ENCODE results near the gene RNASE13.

The RNASE13 gene

DNA sequence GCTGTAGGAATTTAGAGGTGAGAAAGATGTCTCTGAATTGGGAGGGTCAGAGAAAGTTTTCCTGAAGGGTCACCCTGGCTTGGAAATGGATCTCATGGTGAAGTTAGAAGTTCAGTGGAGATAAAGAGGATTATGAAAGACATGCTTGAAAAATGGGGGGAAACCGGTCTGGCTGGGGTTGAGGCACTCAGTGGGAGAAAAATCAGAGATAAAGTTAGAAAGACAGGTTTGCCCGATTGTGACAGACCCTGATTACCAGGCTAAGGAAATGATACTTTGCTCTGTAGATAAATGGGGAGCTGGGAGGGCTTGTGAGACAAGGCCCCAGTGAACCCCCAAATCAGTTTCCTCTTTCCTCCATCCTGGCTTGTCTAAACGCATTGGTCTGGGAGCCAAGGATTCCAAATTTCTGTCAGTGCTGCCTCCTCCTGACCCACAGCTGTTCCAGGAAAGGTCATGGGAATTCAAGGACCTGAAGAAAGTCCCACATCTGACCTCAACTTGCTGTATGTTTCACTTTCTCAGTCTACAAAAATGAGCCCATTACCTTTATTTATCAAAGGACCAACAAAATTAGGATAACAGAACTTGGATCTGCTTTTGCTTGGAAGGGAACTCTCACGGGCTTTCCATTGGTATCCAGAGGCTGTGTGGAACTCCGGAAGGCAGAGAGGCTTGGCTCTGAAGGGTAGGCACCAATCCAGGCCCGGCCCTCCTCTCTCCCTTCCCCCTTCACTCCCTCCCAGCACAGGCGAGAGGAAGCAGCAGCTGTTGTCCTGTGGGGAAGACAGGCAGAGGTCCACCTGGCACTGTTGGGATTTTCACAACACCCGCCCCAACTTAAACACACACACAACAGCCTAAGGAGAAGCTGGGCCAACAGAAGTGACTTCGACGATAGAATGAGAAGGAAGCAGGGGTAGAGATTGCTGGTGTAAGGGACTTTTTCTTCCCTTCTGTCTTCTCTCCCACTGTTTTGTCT, 4.1 kb upstream of the RNASE13 start:
- Histone ChIP-seq H3K27ac (no peak overlapping the region), H3K9ac (no peak overlapping the region), H3K4me3 (IDR thresholded peaks at IDR 0.05; ENCODE audit: insufficient read depth, low read depth, low read length) (no peak overlapping the region), H4K20me1 (ENCODE audit: insufficient read depth) (no peaks in the 10 kb centered on the region), H3K4me1 (ENCODE audit: low read depth, poor library complexity, severe bottlenecking) (no peaks in the 10 kb centered on the region), H3K79me2 (ENCODE audit: insufficient read depth, low read depth) (no peaks in the 10 kb centered on the region), H3K36me3 (ENCODE audit: insufficient read depth) (no peaks in the 10 kb centered on the region), H3K27me3 (ENCODE audit: insufficient read depth, low read depth) (no peaks in the 10 kb centered on the region), H3K4me2 (no peak overlapping the region), H2AFZ (ENCODE audit: low read depth) (no peak overlapping the region)
- no peak for TF ChIP-seq CTCF (conservative IDR thresholded peaks at IDR 0.05; ENCODE audit: low read depth, low read length)

DNA sequence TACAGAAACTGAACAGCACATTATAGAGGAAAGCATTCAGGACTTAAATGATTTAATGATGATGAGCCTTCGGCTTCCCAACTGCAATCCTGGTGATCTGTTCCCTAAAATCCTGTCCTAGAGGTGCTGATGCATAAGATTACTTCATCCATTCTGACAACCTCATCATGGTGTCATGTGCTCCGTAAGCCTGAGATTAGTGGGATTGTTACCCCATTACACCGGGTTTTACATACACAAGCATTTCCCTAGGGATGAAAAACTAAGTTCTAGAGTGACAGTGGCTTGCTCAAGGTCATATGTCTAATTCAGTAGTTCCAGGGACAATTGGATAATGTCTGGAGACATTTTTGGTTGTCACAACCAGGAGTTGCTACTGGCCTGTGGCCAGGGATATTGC, 2.5 kb upstream of the RNASE13 start:
- Histone ChIP-seq H3K4me1 (ENCODE audit: low read depth, poor library complexity, severe bottlenecking) (no peaks in the 10 kb centered on the region), H3K4me2 (no peak overlapping the region), H2AFZ (ENCODE audit: low read depth) (no peak overlapping the region), H3K36me3 (ENCODE audit: insufficient read depth) (no peaks in the 10 kb centered on the region), H4K20me1 (ENCODE audit: insufficient read depth) (no peaks in the 10 kb centered on the region), H3K4me3 (IDR thresholded peaks at IDR 0.05; ENCODE audit: insufficient read depth, low read depth, low read length) (no peak overlapping the region), H3K79me2 (ENCODE audit: insufficient read depth, low read depth) (no peaks in the 10 kb centered on the region), H3K27ac (no peak overlapping the region), H3K27me3 (ENCODE audit: insufficient read depth, low read depth) (no peaks in the 10 kb centered on the region), H3K9ac (no peak overlapping the region)
- TF ChIP-seq CTCF (conservative IDR thresholded peaks at IDR 0.05; ENCODE audit: low read depth, low read length) = no peak

DNA sequence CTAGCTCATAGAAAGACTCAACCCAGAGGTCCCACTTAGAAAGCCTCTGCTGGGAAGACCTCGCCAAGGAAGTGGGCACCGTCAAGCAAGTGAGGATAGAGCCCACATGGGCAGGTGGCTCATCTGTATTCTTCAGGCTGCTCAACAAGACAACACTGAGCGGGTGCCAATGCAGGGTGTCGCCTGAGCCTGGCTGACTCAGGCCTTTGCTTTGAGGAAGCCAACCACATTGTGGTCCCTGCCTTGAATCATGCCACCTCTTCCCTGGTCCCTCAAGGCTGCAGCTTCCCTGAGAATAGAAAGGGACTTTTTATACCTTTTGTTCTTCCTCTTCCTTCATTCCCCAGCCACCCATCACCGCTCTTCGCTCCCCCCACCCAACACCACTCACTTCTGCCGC, 2.1 kb upstream of the RNASE13 start:
- H3K27ac ChIP-seq = no peak overlapping the region
- no peak overlapping the region for H3K4me3 ChIP-seq (IDR thresholded peaks at IDR 0.05; ENCODE audit: insufficient read depth, low read depth, low read length)
- H3K4me2 ChIP-seq = no peak overlapping the region
- TF ChIP-seq CTCF (conservative IDR thresholded peaks at IDR 0.05; ENCODE audit: low read depth, low read length) = no peak
- no peak overlapping the region for H2AFZ ChIP-seq (ENCODE audit: low read depth)
- no peaks in the 10 kb centered on the region for H4K20me1 ChIP-seq (ENCODE audit: insufficient read depth)
- H3K79me2 ChIP-seq (ENCODE audit: insufficient read depth, low read depth) = no peaks in the 10 kb centered on the region
- H3K9ac ChIP-seq = no peak overlapping the region
- H3K27me3 ChIP-seq (ENCODE audit: insufficient read depth, low read depth) = no peaks in the 10 kb centered on the region
- no peaks in the 10 kb centered on the region for H3K36me3 ChIP-seq (ENCODE audit: insufficient read depth)
- H3K4me1 ChIP-seq (ENCODE audit: low read depth, poor library complexity, severe bottlenecking) = no peaks in the 10 kb centered on the region

DNA sequence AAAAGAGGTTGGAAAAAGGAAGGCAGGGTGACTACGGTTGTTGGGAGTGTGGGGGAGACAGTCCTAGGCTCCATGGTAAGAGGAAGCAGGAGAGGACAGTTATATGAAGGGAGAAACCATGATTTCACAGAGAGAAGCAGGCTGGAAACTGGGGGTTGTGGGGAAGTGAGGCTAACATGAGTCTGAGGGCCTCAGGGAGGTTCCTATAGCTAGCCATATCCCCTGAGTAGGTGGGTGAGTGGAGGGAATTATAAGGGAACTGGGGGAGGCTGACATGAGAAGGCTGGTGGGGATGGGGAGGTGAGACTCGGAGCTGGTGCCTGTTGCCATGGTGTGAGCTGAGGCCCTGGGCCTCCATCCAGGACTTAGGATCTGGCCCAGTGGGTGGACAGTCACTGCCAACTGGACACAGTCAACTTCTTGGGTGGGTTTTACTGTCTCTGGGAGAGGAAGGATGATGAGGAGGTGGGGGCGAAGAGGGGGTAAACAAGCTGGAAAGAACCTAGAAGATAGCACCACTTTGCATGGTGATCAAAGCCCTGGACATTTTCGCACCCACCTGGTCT, 1.4 kb downstream of the RNASE13 start:
- no peak overlapping the region for H3K4me2 ChIP-seq
- no peaks in the 10 kb centered on the region for H3K36me3 ChIP-seq (ENCODE audit: insufficient read depth)
- H3K4me3 ChIP-seq (IDR thresholded peaks at IDR 0.05; ENCODE audit: insufficient read depth, low read depth, low read length) = no peak overlapping the region
- no peak overlapping the region for H3K9ac ChIP-seq
- no peak for TF ChIP-seq CTCF (conservative IDR thresholded peaks at IDR 0.05; ENCODE audit: low read depth, low read length)
- H2AFZ ChIP-seq (ENCODE audit: low read depth) = no peak overlapping the region
- H4K20me1 ChIP-seq (ENCODE audit: insufficient read depth) = no peaks in the 10 kb centered on the region
- H3K4me1 ChIP-seq (ENCODE audit: low read depth, poor library complexity, severe bottlenecking) = no peaks in the 10 kb centered on the region
- H3K27me3 ChIP-seq (ENCODE audit: insufficient read depth, low read depth) = no peaks in the 10 kb centered on the region
- H3K79me2 ChIP-seq (ENCODE audit: insufficient read depth, low read depth) = no peaks in the 10 kb centered on the region
- no peak overlapping the region for H3K27ac ChIP-seq
